SK-N-MC (cell line): ENCODE results near the gene GORASP1.

Experiments
- DNase-seq: peaks from one replicate; pipeline ENCODE4 v3.0.0-alpha.2; 2011; ENCODE audit warnings: low read depth, low spot score
- H3K27ac ChIP-seq: fragments of 200-600 bp; sonication (generic); 2 replicates; pipeline ENCODE4 v1.5.1; 2016; ENCODE audit warnings: mixed run types
- H3K36me3 ChIP-seq: fragments of 200-600 bp; sonication (generic); 2 replicates; pipeline ENCODE4 v1.6.1; 2017; ENCODE audit warnings: antibody characterized with exemption, low read length, mixed read lengths; ENCODE audit not compliant: insufficient read depth
- H3K4me3 ChIP-seq: fragments of 200-600 bp; sonication (generic); 2 replicates; pipeline ENCODE4 v1.5.1; 2016
- H3K9ac ChIP-seq: fragments of 200-600 bp; sonication (generic); 2 replicates; pipeline ENCODE4 v1.8.0; 2017; ENCODE audit warnings: mixed run types, mixed read lengths; ENCODE audit not compliant: insufficient read length
- H3K9me3 ChIP-seq: fragments of 200-600 bp; sonication (generic); 2 replicates; pipeline ENCODE4 v1.6.1; 2017; ENCODE audit warnings: low read depth, mild to moderate bottlenecking, antibody characterized with exemption, low read length, moderate library complexity, mixed read lengths
- EZH2 ChIP-seq: fragments of 200-600 bp; sonication (generic); IDR thresholded peaks from one replicate; pipeline ENCODE4 v1.6.1; 2017; ENCODE audit warnings: antibody characterized with exemption
- FOXP2 ChIP-seq: optimal IDR thresholded peaks from 2 replicates; pipeline ENCODE3; 2011; ENCODE audit warnings: mild to moderate bottlenecking, moderate library complexity; ENCODE audit not compliant: insufficient read depth; ENCODE audit errors: extremely low read length, control extremely low read depth
- POLR2AphosphoS5 ChIP-seq: IDR thresholded peaks from 2 replicates; pipeline ENCODE4 v1.6.1; 2012; ENCODE audit warnings: mild to moderate bottlenecking, low read depth, low read length, borderline replicate concordance

The GORASP1 gene

GRCh38 chr3:39143051-39143885 is 35.8 kb upstream of the GORASP1 start:
- no peak for DNase-seq
- TF ChIP-seq POLR2AphosphoS5: no peak
- no peak for TF ChIP-seq EZH2
- TF ChIP-seq FOXP2: no peak
- Histone ChIP-seq H3K4me3 (no peak overlapping the region), H3K27ac (no peak overlapping the region), H3K9ac (no peak overlapping the region), H3K9me3 (no peaks in the 10 kb centered on the region), H3K36me3 (no peaks in the 10 kb centered on the region)

DNA sequence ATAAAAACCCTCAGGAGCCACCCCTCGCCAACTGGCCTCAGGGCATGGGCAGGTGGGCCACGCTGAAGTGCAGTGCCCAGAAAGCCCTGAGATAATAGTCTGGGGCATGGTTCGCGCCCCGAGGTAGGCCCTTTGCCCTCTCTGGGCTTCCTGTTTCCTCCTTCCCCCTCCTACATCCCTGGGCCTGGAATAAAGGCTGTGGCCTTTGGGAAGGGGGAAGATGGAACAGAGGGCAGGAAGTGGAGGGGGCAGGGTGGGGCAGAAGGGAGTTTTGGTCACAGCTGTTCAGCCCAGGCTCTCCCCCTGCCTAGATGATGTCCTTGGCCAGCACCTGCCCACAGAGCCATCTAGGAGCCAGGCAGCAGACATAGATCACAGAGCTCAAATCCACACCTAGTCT is 34.6 kb upstream of the GORASP1 start:
- no peak for TF ChIP-seq POLR2AphosphoS5
- TF ChIP-seq EZH2: no peak
- H3K9me3 ChIP-seq: no peaks in the 10 kb centered on the region
- no peak overlapping the region for H3K27ac ChIP-seq
- no peaks in the 10 kb centered on the region for H3K36me3 ChIP-seq
- DNase-seq: no peak
- H3K4me3 ChIP-seq: no peak overlapping the region
- no peak overlapping the region for H3K9ac ChIP-seq

DNA sequence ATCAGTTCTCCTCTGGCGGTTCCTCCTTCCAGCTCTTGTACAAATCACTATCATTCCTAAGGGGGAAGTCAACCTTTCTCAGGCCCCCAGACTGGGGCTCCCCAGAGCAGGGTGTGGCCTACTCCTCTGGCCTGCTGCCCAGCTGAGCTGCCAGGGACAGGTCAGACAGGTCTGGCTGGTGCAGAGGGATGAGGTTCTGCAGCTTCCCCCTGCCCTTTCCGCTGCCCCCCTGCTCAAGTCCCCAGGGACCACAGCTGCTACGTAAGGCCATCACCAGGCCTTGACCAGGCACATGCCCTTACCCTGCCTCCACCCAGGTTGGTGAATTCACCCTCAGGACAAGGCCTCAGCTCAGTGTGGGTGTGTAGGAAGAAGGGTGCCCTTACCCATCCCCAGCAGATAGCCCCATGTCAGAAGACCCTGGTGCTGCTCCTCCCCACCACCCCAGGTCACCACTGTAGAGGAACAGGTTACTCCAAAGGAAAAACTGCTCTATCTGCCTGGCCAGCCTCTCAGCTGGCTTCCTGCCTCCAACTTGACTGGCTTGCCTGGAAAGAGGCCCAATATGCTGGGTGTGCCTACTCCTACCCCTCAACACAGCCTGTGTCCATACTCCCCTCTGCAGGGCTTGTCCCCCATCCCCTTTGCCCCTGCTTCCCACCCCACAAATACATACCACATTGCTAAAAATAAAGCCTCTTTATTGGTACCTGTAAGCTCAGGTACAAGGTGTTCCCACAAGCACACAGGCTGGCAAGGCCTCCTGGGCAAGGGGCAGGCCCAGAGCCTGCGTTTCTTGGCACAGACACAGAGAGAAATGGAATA is 34.0 kb upstream of the GORASP1 start:
- no peak for DNase-seq
- Histone ChIP-seq H3K36me3 (no peaks in the 10 kb centered on the region), H3K9me3 (no peaks in the 10 kb centered on the region), H3K27ac (no peak overlapping the region), H3K9ac (no peak overlapping the region), H3K4me3 (no peak overlapping the region)
- TF ChIP-seq EZH2 (no peak), FOXP2 (no peak), POLR2AphosphoS5 (no peak)

GRCh38 chr3:39140341-39140971 is 33.0 kb upstream of the GORASP1 start:
- H3K27ac ChIP-seq: no peak overlapping the region
- TF ChIP-seq POLR2AphosphoS5: no peak

GRCh38 chr3:39139442-39139841 is 32.0 kb upstream of the GORASP1 start:
- TF ChIP-seq EZH2 (no peak), FOXP2 (no peak), POLR2AphosphoS5 (no peak)
- H3K9ac ChIP-seq: no peak overlapping the region
- H3K4me3 ChIP-seq: no peak overlapping the region
- DNase-seq: no peak
- H3K9me3 ChIP-seq: no peaks in the 10 kb centered on the region
- no peaks in the 10 kb centered on the region for H3K36me3 ChIP-seq
- H3K27ac ChIP-seq: no peak overlapping the region

More at GRCh38 chr3:39140341-39140971, 33.0 kb upstream of the GORASP1 start:
- Histone ChIP-seq H3K9me3 (no peaks in the 10 kb centered on the region), H3K4me3 (no peak overlapping the region), H3K9ac (no peak overlapping the region), H3K36me3 (no peaks in the 10 kb centered on the region)
- DNase-seq: no peak

- H3K9ac ChIP-seq: no peak overlapping the region
- H3K4me3 ChIP-seq: no peak overlapping the region
- TF ChIP-seq EZH2 (no peak), FOXP2 (no peak), POLR2AphosphoS5 (no peak)
- H3K36me3 ChIP-seq: no peaks in the 10 kb centered on the region
- no peak for DNase-seq
- no peaks in the 10 kb centered on the region for H3K9me3 ChIP-seq
- no peak overlapping the region for H3K27ac ChIP-seq
Measured at GRCh38 chr3:39138804-39139415, 31.5 kb upstream of the GORASP1 start.

- Histone ChIP-seq H3K27ac (no peak overlapping the region), H3K9me3 (no peaks in the 10 kb centered on the region)
Measured at GRCh38 chr3:39137991-39138803, 30.8 kb upstream of the GORASP1 start.

More at GRCh38 chr3:39137991-39138803, 30.8 kb upstream of the GORASP1 start:
- Histone ChIP-seq H3K4me3 (no peak overlapping the region), H3K9ac (no peak overlapping the region), H3K36me3 (no peaks in the 10 kb centered on the region)
- DNase-seq: no peak
- TF ChIP-seq EZH2: no peak
- no peak for TF ChIP-seq FOXP2
- TF ChIP-seq POLR2AphosphoS5: no peak
